HepG2 (cell line): Measurements from ENCODE around the gene CMKLR1. TPM values are rescaled to one million over a fixed set of nuclear protein-coding genes. Genes with fewer than 3 reads are reported as not detected.

Source experiments
- GFI1 ChIP-seq: sonication (generic); formaldehyde crosslinking; IDR thresholded peaks from 2 replicates; pipeline ENCODE4 v1.5.0; 2020; ENCODE audit warnings: missing genetic modification reagents, mild to moderate bottlenecking, borderline replicate concordance
- RNF219 ChIP-seq: sonication (generic); formaldehyde crosslinking; IDR thresholded peaks from 2 replicates; pipeline ENCODE4 v1.5.0; 2020; ENCODE audit warnings: mild to moderate bottlenecking, missing genetic modification reagents
- SNAI1 ChIP-seq: sonication (generic); formaldehyde crosslinking; IDR thresholded peaks from 2 replicates; pipeline ENCODE4 v1.5.0; 2020; ENCODE audit warnings: mild to moderate bottlenecking, missing genetic modification reagents, borderline replicate concordance
- ZBTB39 ChIP-seq: sonication (generic); formaldehyde crosslinking; IDR thresholded peaks from 2 replicates; pipeline ENCODE4 v1.5.0; 2020; ENCODE audit warnings: missing genetic modification reagents
- ZNF569 ChIP-seq: sonication (generic); formaldehyde crosslinking; IDR thresholded peaks from 2 replicates; pipeline ENCODE4 v1.5.0; 2020; ENCODE audit warnings: mild to moderate bottlenecking, missing genetic modification reagents, moderate library complexity, borderline replicate concordance
- polyA plus RNA-seq, 8 experiments: library from polyadenylated mRNA; depleted of rRNA in 3 of 8; stranded (reverse) in 7 of 8; unstranded in 1 of 8; fragments of >200 nt; fragmentation: Illumina TruSeq in 4 of 8; extraction: Trizol in 4 of 8; gene quantifications; 2 replicates each; pipeline versions ENCODE4 v1.2.1 to v1.2.3, GENCODE V29; 2011 to 2016; ENCODE audit warnings: low read depth in 4 of 8, missing spikeins in 1 of 8, mixed read lengths in 1 of 8; ENCODE audit not compliant: insufficient read depth in 1 of 8
- total RNA-seq, 5 experiments: library from RNA; depleted of rRNA; stranded (reverse); fragments of >200 nt; fragmentation: Illumina TruSeq; extraction: Trizol; gene quantifications; 2 replicates each; pipeline ENCODE4 v1.2.3, GENCODE V29; 2016; ENCODE audit warnings: low read depth in 1 of 5
- TF ChIP-seq, protein P1 (sequence below): sonication (generic); formaldehyde crosslinking; IDR thresholded peaks from 2 replicates; pipeline ENCODE4 v1.4.0; 2020; ENCODE audit warnings: missing genetic modification reagents, borderline replicate concordance
- TF ChIP-seq, protein P2 (sequence below): sonication (generic); formaldehyde crosslinking; IDR thresholded peaks from 2 replicates; pipeline ENCODE4 v1.5.0; 2020; ENCODE audit warnings: mild to moderate bottlenecking, missing genetic modification reagents
- TF ChIP-seq, protein P3 (sequence below): sonication (generic); formaldehyde crosslinking; IDR thresholded peaks from 2 replicates; pipeline ENCODE4 v1.8.1; 2022; ENCODE audit warnings: low read depth, mild to moderate bottlenecking, missing genetic modification reagents
- TF ChIP-seq, protein P4 (sequence below): IDR thresholded peaks from 2 replicates; pipeline ENCODE4 v1.6.1; 2016; ENCODE audit warnings: low read depth
- TF ChIP-seq, protein P5 (sequence below): sonication (generic); formaldehyde crosslinking; IDR thresholded peaks from 2 replicates; pipeline ENCODE4 v1.4.0; 2020; ENCODE audit warnings: mild to moderate bottlenecking, missing genetic modification reagents
- TF ChIP-seq, protein P6 (sequence below): sonication (generic); formaldehyde crosslinking; IDR thresholded peaks from 2 replicates; pipeline ENCODE4 v1.4.0; 2020; ENCODE audit warnings: missing genetic modification reagents

The CMKLR1 gene
- total and polyA plus RNA-seq, 2 of the 13 experiments (the other 11 are each of a cell fraction or from before 2014, with no cell fraction given) = not detected

DNA sequence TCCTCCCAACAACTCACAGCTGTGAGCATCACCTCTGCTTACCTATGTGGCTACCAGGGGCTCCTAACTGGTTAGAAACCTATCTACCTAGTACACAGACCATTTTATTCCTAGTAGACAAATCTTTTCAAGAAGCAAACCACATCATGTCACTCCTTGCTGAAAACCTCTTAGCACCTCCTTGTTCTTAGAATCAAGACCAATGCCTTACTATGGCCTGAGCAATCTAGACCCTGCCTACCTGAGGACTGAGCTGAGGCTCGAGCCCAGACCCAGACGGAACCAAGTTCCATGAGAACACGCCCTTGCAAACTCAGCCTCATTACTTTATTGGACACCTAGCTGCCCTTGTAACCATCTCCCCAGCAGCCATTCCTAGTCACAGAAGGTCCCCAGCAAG is 32.6 kb downstream of the CMKLR1 start (continued):
- TF ChIP-seq RNF219 (CRISPR knock-in tag) (no peak), ZBTB39 (CRISPR knock-in tag) (no peak), ZNF569 (CRISPR knock-in tag) (no peak), GFI1 (no peak), SNAI1 (no peak)
- TF ChIP-seq, protein P1, sequence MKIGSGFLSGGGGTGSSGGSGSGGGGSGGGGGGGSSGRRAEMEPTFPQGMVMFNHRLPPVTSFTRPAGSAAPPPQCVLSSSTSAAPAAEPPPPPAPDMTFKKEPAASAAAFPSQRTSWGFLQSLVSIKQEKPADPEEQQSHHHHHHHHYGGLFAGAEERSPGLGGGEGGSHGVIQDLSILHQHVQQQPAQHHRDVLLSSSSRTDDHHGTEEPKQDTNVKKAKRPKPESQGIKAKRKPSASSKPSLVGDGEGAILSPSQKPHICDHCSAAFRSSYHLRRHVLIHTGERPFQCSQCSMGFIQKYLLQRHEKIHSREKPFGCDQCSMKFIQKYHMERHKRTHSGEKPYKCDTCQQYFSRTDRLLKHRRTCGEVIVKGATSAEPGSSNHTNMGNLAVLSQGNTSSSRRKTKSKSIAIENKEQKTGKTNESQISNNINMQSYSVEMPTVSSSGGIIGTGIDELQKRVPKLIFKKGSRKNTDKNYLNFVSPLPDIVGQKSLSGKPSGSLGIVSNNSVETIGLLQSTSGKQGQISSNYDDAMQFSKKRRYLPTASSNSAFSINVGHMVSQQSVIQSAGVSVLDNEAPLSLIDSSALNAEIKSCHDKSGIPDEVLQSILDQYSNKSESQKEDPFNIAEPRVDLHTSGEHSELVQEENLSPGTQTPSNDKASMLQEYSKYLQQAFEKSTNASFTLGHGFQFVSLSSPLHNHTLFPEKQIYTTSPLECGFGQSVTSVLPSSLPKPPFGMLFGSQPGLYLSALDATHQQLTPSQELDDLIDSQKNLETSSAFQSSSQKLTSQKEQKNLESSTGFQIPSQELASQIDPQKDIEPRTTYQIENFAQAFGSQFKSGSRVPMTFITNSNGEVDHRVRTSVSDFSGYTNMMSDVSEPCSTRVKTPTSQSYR (CRISPR knock-in tag) = no peak
- TF ChIP-seq, protein P2, sequence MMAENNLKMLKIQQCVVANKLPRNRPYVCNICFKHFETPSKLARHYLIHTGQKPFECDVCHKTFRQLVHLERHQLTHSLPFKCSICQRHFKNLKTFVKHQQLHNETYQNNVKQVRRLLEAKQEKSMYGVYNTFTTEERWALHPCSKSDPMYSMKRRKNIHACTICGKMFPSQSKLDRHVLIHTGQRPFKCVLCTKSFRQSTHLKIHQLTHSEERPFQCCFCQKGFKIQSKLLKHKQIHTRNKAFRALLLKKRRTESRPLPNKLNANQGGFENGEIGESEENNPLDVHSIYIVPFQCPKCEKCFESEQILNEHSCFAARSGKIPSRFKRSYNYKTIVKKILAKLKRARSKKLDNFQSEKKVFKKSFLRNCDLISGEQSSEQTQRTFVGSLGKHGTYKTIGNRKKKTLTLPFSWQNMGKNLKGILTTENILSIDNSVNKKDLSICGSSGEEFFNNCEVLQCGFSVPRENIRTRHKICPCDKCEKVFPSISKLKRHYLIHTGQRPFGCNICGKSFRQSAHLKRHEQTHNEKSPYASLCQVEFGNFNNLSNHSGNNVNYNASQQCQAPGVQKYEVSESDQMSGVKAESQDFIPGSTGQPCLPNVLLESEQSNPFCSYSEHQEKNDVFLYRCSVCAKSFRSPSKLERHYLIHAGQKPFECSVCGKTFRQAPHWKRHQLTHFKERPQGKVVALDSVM = no peak
- TF ChIP-seq, protein P3, sequence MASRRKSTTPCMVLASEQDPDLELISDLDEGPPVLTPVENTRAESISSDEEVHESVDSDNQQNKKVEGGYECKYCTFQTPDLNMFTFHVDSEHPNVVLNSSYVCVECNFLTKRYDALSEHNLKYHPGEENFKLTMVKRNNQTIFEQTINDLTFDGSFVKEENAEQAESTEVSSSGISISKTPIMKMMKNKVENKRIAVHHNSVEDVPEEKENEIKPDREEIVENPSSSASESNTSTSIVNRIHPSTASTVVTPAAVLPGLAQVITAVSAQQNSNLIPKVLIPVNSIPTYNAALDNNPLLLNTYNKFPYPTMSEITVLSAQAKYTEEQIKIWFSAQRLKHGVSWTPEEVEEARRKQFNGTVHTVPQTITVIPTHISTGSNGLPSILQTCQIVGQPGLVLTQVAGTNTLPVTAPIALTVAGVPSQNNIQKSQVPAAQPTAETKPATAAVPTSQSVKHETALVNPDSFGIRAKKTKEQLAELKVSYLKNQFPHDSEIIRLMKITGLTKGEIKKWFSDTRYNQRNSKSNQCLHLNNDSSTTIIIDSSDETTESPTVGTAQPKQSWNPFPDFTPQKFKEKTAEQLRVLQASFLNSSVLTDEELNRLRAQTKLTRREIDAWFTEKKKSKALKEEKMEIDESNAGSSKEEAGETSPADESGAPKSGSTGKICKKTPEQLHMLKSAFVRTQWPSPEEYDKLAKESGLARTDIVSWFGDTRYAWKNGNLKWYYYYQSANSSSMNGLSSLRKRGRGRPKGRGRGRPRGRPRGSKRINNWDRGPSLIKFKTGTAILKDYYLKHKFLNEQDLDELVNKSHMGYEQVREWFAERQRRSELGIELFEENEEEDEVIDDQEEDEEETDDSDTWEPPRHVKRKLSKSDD = no peak
- TF ChIP-seq, protein P4, sequence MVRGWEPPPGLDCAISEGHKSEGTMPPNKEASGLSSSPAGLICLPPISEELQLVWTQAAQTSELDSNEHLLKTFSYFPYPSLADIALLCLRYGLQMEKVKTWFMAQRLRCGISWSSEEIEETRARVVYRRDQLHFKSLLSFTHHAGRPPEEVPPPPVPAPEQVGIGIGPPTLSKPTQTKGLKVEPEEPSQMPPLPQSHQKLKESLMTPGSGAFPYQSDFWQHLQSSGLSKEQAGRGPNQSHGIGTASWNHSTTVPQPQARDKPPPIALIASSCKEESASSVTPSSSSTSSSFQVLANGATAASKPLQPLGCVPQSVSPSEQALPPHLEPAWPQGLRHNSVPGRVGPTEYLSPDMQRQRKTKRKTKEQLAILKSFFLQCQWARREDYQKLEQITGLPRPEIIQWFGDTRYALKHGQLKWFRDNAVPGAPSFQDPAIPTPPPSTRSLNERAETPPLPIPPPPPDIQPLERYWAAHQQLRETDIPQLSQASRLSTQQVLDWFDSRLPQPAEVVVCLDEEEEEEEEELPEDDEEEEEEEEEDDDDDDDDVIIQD (CRISPR knock-in tag) = no peak
- TF ChIP-seq, protein P5, sequence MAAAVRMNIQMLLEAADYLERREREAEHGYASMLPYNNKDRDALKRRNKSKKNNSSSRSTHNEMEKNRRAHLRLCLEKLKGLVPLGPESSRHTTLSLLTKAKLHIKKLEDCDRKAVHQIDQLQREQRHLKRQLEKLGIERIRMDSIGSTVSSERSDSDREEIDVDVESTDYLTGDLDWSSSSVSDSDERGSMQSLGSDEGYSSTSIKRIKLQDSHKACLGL (CRISPR knock-in tag) = no peak
- TF ChIP-seq, protein P6, sequence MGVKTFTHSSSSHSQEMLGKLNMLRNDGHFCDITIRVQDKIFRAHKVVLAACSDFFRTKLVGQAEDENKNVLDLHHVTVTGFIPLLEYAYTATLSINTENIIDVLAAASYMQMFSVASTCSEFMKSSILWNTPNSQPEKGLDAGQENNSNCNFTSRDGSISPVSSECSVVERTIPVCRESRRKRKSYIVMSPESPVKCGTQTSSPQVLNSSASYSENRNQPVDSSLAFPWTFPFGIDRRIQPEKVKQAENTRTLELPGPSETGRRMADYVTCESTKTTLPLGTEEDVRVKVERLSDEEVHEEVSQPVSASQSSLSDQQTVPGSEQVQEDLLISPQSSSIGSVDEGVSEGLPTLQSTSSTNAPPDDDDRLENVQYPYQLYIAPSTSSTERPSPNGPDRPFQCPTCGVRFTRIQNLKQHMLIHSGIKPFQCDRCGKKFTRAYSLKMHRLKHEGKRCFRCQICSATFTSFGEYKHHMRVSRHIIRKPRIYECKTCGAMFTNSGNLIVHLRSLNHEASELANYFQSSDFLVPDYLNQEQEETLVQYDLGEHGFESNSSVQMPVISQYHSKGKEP (CRISPR knock-in tag) = no peak
